ENCODE results near the gene CLIP2. TPM values are rescaled to one million over a fixed set of nuclear protein-coding genes. Genes with fewer than 3 reads are reported as not detected.
A peak's percentile ranks its signal among the peaks of the same experiment; 100 is the strongest.
"Not testable (repeated sequence)": the region's sequence is repeated elsewhere in the genome, so short reads cannot be mapped to it uniquely, and the experiment has no call there.

Gene CLIP2
- 39.0 TPM for total RNA-seq

DNA sequence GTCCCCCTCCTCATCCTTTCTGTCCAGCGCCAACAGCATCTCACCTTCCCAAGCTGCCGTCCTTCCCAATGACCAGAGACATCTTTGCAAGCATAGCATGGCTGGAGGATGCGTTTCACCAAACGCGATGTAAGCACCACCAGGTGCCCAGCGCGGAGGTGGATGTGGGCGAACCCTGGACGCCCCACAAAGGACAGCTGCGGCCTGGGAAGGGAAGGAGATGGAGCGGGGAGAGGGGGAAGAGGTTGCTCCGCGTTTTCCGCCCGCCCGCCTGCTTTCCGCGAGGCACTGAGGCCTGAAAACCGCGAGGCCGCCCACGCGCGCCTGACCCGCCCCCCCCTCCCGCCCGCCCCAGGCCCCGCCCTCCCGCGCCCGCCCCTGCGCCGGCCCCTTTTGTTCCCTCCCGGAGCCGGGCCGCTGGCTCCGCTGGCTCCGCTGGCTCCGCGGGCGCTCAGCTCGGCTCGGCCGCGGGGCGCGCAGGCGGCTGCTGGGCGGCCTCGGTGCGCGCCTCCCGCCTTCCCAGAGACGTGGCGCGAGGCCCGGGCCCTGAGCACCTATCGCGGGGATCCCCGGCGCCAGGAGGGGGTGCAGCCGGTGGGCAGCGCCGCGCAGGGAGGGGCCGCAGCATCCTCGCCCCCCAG is at the start of gene CLIP2:
Gene CLIP2 (plus strand): TSS at position 390 of the 641 bp plus-strand sequence. CDS start 28,140 bp downstream, outside the sequence.
- peak; percentile 90 for DNase-seq

DNA sequence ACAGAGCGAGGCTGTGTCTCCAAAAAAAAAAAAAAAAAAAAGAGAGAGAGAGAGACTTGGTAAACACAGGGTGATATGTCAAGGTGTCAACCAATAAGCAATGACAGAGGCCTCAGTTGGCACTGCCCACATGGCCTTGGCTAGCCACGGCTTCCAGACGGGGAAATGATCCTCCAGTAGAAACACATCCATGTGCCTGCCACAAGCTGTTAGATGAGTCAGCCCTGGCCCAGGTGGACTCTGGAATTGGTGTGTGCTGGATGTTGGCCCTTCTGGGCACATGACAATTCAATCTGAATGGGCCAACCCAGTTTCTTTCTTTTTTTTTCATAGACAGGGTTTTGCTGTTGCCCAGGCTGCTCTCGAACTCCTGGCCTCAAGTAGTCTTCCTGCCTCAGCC is 48.7 kb upstream of the CLIP2 start:
- DNase-seq = no peak

DNA sequence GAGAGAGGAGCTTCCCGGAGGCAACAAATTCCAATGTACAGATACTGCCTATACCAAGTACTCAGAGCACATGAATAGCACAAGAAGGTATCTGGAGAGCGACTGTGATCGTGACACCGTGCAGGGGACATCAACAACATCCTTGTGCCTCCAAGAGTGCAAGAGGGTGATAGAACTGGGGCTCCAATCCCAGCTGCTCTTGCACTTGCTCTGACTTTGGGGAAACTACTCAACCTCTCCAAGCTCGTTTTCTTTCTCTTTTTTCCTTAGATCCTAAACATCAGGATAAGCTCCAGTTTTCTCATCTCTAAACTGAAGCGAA is 47.1 kb upstream of the CLIP2 start:
- no peak for DNase-seq

GRCh38 chr7:74246497-74246896 is 42.7 kb upstream of the CLIP2 start:
- DNase-seq = no peak

- DNase-seq = no peak
Observed at GRCh38 chr7:74248156-74248555, 41.1 kb upstream of the CLIP2 start.

DNA sequence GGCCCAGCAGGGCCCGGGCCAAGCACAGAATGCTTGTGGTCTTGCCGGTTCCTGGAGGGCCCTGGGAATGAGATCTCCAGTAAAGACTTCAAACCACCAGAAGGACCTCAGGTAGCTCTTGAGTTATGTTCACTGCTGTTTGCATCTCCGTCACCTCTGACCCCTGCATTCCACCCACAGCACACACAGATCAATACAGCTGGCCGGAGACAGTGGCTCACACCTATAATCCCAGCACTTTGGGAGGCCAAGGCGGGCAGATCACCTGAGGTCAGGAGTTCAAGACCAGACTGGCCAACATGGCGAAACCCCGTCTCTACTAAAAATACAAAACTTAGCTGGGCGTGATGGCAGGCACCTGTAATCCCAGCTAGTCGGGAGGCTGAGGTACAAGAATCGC is 40.1 kb upstream of the CLIP2 start:
- not testable (repeated sequence) for DNase-seq

DNA sequence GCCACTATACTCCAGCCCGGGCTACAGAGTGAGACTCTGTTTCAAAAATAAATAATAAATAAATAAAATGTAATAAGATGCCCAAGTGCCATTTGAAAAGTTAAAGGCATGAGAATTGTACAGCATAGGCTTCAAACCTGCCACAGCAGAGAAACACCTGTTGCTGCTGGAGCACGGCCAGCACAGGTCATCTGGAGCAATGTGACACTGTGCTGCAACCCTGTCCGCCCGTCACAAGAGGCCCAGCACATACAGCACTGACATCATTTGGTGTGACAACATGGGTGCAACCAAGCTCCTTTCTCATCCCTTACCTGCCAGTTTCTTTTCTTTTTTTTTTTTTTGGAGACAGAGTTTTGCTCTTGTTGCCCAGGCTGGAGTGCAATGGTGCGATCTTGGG is 36.3 kb upstream of the CLIP2 start:
- DNase-seq = peak; percentile 38

- no peak for DNase-seq
Observed at GRCh38 chr7:74253331-74253730, 35.9 kb upstream of the CLIP2 start.

DNA sequence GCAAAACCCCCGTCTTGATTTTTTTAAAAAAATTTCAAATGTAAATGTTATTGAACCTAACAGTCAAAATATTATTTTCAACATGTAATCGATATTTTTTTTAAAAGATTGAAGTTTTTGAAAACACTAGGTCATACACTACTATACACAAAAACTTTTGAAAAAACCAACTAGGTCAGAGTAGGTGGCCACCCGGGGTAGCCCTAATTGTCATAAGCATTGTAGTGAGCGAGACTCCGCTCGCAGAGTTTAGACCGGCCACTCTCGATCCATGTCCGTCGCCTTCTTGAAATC is 35.4 kb upstream of the CLIP2 start:
- DNase-seq = no peak

DNA sequence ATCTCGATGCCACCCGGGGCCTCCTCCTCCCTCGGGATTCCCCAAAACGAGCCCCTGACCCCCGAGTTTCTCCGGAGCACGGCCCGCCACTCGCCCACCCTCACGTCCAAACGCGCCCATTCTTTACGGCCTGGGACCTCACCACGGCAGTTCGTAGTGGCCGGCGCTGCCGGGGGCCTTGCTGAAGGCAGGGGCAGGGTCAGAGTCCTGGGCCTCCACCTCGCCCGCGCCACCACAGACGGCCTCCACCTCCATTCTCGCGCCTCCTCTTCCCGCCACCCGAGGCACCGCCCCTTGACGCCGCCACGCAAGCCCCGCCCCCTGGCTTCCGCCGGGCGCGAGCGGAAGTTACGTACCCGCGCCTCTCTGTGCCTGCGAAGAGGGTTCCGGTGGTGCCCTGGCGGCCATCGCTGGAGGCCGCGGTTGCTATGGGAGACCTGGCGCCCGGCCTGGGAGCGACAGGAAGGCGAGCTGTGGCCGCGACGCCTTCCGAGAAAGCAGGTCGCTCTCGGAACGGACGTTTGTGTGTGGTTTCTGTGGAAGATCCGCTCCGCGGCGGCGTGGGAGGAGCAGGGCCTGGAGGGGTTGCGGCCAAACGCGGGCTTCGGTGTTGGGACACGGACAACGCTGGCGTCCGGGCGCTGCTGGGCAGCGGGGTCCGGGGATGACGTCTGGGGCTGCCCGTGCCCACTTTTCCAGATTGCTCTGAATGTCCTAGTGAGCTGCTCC is 34.9 kb upstream of the CLIP2 start, which contains the start of gene RFC2:
Gene RFC2 (minus strand): TSS at position 271 of the 729 bp plus-strand sequence. CDS start 16 bp downstream, at position 255.
- peak; percentile 98 for DNase-seq

GRCh38 chr7:74254858-74255379 is 34.3 kb upstream of the CLIP2 start:
- DNase-seq = no peak

- DNase-seq = not testable (repeated sequence)
Observed at GRCh38 chr7:74255461-74255860, 33.7 kb upstream of the CLIP2 start.

DNA sequence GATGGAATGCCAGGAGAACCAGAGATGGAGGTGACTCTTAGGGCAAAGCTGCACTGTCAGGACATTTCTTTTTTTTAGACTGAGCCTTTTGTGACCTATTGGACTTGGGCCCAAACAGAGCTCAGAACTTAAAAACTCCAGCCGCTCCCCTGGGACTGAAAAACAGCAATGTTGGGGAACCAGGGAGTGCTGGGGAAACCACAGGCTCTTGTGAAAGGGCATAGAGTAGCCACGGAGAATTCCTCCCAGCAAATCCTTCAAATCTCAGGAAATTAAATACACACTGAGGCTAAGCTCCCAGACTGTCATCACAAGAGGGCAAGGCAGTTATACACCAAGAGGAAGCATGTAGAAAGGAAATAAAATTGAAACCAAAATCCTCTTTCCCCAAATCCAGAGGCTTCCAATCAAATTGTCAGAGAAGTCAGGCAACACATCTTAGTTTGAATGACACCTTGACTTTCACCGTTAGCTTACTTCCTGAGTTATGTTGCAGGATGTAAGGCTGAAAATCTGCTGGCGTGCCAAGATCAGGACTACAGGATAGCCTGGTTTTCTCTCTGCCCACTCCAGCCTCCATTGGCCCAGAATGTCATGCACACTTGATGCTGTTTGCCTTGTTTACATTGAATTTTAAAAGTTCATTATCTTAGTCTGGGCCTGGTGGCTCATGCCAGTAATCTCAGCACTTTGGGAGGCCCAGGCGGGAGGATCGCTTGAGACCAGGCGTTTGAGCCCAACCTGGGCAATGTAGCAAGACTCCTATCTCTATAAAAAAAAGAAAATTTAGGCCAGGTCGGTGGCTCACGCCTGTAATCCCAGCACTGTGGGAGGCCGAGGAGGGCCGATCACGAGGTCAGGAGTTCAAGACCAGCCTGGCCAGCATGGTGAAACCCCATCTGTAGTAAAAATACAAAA is 32.5 kb upstream of the CLIP2 start:
- DNase-seq = no peak

- DNase-seq = peak; percentile 29
Observed at GRCh38 chr7:74258639-74259038, 30.6 kb upstream of the CLIP2 start.

DNA sequence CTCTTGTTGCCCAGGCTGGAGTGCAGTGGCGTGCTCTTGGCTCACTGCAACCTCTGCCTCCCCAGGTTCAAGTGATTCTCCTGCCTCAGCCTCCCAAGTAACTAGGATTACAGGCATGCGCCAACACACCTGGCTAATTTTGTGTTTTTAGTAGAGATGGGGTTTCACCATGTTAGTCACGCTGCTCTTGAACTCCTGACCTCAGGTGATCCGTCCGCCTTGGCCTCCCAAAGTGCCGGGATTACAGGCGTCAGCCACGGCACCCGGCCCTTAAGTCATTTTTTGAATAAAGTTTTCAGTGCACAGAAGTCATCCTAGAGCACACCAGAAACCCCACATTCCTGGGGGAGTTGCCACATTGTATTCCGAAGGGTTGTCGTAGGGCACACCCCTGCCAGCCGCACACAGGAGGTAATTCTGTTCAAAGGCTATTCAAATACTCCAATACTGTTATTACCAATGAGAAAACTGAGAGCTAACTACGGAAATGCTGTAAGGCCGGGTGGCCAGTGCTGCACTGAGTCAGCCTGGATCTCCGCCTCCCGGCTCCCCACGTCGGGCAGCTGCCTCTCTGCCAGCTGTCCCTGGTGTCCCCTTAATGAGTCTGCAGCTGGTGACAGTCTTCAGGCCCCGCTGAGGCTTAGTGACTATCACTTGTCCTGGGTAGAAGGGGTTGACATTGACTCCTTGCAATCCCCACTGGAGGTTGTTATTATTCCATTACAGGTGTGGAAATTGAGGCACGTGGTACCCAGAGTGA is 26.4 kb upstream of the CLIP2 start:
- DNase-seq = peak; percentile 88

GRCh38 chr7:74263399-74264120 is 25.6 kb upstream of the CLIP2 start:
- DNase-seq = no peak

DNA sequence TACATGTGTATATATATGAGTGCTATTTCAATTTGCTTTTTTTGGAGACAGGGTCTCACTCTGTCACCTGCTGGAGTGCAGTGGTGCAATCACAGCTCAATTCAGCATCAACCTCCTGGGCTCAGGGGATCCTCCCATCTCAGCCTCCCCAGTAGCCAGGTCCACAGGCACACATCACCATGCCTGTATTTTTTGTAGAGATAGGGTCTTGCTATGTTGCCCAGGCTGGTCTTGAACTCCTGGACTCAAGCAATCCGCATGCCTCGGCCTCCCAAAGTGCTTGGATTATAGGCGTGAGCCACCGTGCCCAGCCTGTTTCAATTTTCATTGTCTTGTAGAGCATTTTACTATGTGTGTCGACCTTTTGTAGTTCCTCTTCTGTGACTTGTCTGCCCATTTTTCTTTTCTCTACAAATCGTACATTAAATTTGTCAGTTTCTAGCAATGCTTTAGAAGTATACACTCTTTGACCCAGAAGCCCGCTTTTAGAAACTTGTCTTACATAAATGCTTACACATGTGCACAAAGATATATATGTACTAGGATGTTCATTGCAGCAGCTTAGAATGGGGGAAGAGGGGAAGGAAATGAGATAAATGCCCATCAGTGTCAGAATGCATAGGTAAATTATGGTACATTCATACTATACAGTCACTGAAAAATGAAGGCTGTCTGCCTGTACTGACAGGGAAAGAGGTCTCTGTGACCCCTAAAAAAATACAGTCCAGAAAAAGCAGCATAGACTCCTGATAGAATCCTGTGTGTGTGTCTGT is 22.8 kb upstream of the CLIP2 start:
- DNase-seq = no peak

- no peak for DNase-seq
Observed at GRCh38 chr7:74267756-74268565, 21.2 kb upstream of the CLIP2 start.

GRCh38 chr7:74269757-74270277 is 19.4 kb upstream of the CLIP2 start:
- DNase-seq = peak; percentile 92
